Activated naive CD8-positive, alpha-beta T cell treated with anti-CD3 and anti-CD28 coated beads, Interleukin-2, amount 50 U/mL, for 24 hours (primary cell): ENCODE results near the gene NLRP2B.
"Not testable (repeated sequence)": the region's sequence is repeated elsewhere in the genome, so short reads cannot be mapped to it uniquely, and the experiment has no call there.

Source experiments
- ATAC-seq: fragments of 150-1000 bp; cut with Tn5 transposase; one replicate; pipeline ENCODE4 v1.10.0; 2021
- DNase-seq: peaks from one replicate; pipeline ENCODE4 v3.0.0; 2021
- H3K27ac Mint-ChIP-seq: one replicate; pipeline ENCODE4 v1.8.0; 2021; ENCODE audit warnings: mild to moderate bottlenecking, mixed read lengths
- H3K27me3 Mint-ChIP-seq: one replicate; pipeline ENCODE4 v1.8.0; 2021; ENCODE audit warnings: mixed read lengths
- H3K36me3 Mint-ChIP-seq: one replicate; pipeline ENCODE4 v1.8.0; 2021; ENCODE audit warnings: low read depth, mixed read lengths
- H3K4me1 Mint-ChIP-seq: one replicate; pipeline ENCODE4 v1.8.0; 2021; ENCODE audit warnings: mixed read lengths
- H3K4me3 Mint-ChIP-seq: one replicate; pipeline ENCODE4 v1.8.0; 2021; ENCODE audit warnings: mild to moderate bottlenecking, moderate library complexity, mixed read lengths
- H3K9me3 Mint-ChIP-seq: one replicate; pipeline ENCODE4 v1.8.0; 2021; ENCODE audit warnings: mixed read lengths

Gene NLRP2B

DNA sequence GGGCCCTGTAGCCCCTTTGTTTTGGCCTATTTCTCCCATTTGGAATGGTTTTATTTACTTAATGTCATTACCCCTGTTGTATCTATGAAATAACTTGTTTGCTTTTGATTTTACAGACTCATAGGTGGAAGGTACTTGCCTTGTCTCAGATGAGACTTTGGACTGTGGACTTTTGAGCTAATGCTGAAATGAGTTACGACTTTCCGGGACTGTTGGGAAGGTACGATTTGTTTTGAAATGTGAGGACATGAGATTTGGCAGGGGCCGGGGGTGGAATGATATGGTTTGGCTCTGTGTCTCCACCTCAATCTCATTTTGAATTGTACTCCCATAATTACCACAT is 39.4 kb downstream of the NLRP2B start:
- peaks cover 32% of the 10 kb centered on the region for H3K9me3 Mint-ChIP-seq
- no peaks in the 10 kb centered on the region for H3K27me3 Mint-ChIP-seq
- DNase-seq (no peak), ATAC-seq (no peak)
- H3K4me3 Mint-ChIP-seq: no peak overlapping the region
- H3K36me3 Mint-ChIP-seq: peaks cover 2% of the 10 kb centered on the region
- no peaks in the 10 kb centered on the region for H3K4me1 Mint-ChIP-seq
- H3K27ac Mint-ChIP-seq: no peak overlapping the region

DNA sequence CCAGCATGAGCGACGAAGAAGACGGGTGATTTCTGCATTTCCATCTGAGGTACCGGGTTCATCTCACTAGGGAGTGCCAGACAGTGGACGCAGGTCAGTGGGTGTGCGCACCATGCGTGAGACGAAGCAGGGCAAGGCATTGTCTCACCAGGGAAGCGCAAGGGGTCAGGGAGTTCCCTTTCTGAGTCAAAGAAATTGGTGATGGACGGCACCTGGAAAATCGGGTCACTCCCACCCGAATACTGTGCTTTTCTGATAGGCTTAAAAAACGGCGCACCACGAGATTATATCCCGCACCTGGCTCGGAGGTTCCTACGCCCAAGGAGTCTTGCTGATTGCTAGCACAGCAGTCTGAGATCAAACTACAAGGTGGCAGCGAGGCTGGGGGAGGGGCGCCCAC is 50.6 kb downstream of the NLRP2B start:
- not testable (repeated sequence) for ATAC-seq, H3K4me3 Mint-ChIP-seq, H3K27me3 Mint-ChIP-seq, H3K4me1 Mint-ChIP-seq, H3K27ac Mint-ChIP-seq, DNase-seq, H3K36me3 Mint-ChIP-seq
- peaks cover 26% of the 10 kb centered on the region for H3K9me3 Mint-ChIP-seq
